Measurements from ENCODE around the gene ARID5B.

- TF ChIP-seq POLR2AphosphoS5 (IDR thresholded peaks at IDR 0.05; ENCODE audit: low read depth, low read length) (no peak), CTCF (IDR thresholded peaks at IDR 0.05) (no peak), FOXJ3 (CRISPR knock-in tag; IDR thresholded peaks at IDR 0.05) (no peak), TAF1 (IDR thresholded peaks at IDR 0.05; ENCODE audit: borderline replicate concordance, low read depth, low read length) (no peak), FOXM1 (IDR thresholded peaks at IDR 0.05; ENCODE audit: low read depth) (no peak), EP300 (IDR thresholded peaks at IDR 0.05; ENCODE audit: borderline replicate concordance in 1 of 2, low read depth in 1 of 2, low read length in 1 of 2) (no peak), CHD2 (IDR thresholded peaks at IDR 0.05; ENCODE audit: low read length, partially characterized antibody) (no peak), TCF12 (IDR thresholded peaks at IDR 0.05) (no peak), GATA2 (CRISPR knock-in tag; IDR thresholded peaks at IDR 0.05) (no peak), FOSL2 (IDR thresholded peaks at IDR 0.05; ENCODE audit: borderline replicate concordance, low read depth) (no peak)
Observed at GRCh38 chr10:62004042-62004441, 102.5 kb downstream of the ARID5B start.
